SK-N-SH treated with all-trans-retinoic acid at 6 μM for 48 hours (cell line): ENCODE results near the gene HMGXB4.

Experiments used
- ATAC-seq: fragments of 200-7000 bp; cut with Tn5 transposase; 3 replicates; pipeline ENCODE4 v1.9.1; 2020; ENCODE audit warnings: mild to moderate bottlenecking, moderate library complexity
- ARNTL ChIP-seq: fragments of 450-650 bp; formaldehyde crosslinking; IDR thresholded peaks from 2 replicates; pipeline ENCODE4 v1.5.0; 2020; ENCODE audit warnings: low read depth, mild to moderate bottlenecking, moderate library complexity, borderline replicate concordance
- BACH2 ChIP-seq: fragments of 250-450 bp; sonication (Bioruptor Pico); IDR thresholded peaks from 2 replicates; pipeline ENCODE4 v1.9.0; 2021; ENCODE audit warnings: mild to moderate bottlenecking, borderline replicate concordance
- CREB5 ChIP-seq: fragments of 250-450 bp; sonication (Bioruptor Pico); IDR thresholded peaks from 2 replicates; pipeline ENCODE4 v1.5.1; 2020; ENCODE audit warnings: low read depth, mild to moderate bottlenecking, moderate library complexity
- CSDC2 ChIP-seq: fragments of 250-450 bp; sonication (Bioruptor Pico); IDR thresholded peaks from 2 replicates; pipeline ENCODE4 v1.5.0; 2020; ENCODE audit warnings: mild to moderate bottlenecking, moderate library complexity
- CSRNP3 ChIP-seq: fragments of 250-450 bp; sonication (Bioruptor Pico); IDR thresholded peaks from 2 replicates; pipeline ENCODE4 v1.5.1; 2021; ENCODE audit warnings: mild to moderate bottlenecking, moderate library complexity
- ESRRG ChIP-seq: fragments of 250-450 bp; sonication (Bioruptor Pico); IDR thresholded peaks from 2 replicates; pipeline ENCODE4 v1.6.1; 2021; ENCODE audit warnings: mild to moderate bottlenecking
- GLIS3 ChIP-seq: fragments of 250-450 bp; sonication (Bioruptor Pico); IDR thresholded peaks from 2 replicates; pipeline ENCODE4 v1.5.0; 2020; ENCODE audit warnings: mild to moderate bottlenecking, moderate library complexity
- ISL1 ChIP-seq: fragments of 250-450 bp; sonication (Bioruptor Pico); IDR thresholded peaks from 2 replicates; pipeline ENCODE4 v2.1.2; 2022; ENCODE audit warnings: mild to moderate bottlenecking, moderate library complexity
- OSR1 ChIP-seq: fragments of 250-450 bp; sonication (Bioruptor Pico); IDR thresholded peaks from 2 replicates; pipeline ENCODE4 v1.8.0; 2022; ENCODE audit warnings: moderate library complexity, mild to moderate bottlenecking, inconsistent platforms
- POU6F1 ChIP-seq: fragments of 250-450 bp; sonication (Bioruptor Pico); IDR thresholded peaks from 2 replicates; pipeline ENCODE4 v1.8.0; 2021; ENCODE audit warnings: low read depth, mild to moderate bottlenecking, moderate library complexity, borderline replicate concordance
- PPARA ChIP-seq: fragments of 250-450 bp; sonication (Bioruptor Pico); IDR thresholded peaks from 2 replicates; pipeline ENCODE4 v1.5.0; 2020; ENCODE audit warnings: mild to moderate bottlenecking, borderline replicate concordance
- RARB ChIP-seq: fragments of 250-450 bp; sonication (Bioruptor Pico); IDR thresholded peaks from 2 replicates; pipeline ENCODE4 v1.8.0; 2021; ENCODE audit warnings: mild to moderate bottlenecking, moderate library complexity
- SNAI2 ChIP-seq: fragments of 250-450 bp; sonication (Bioruptor Pico); IDR thresholded peaks from 2 replicates; pipeline ENCODE4 v1.5.0; 2020; ENCODE audit warnings: mild to moderate bottlenecking, moderate library complexity
- ZC3H10 ChIP-seq: fragments of 250-450 bp; sonication (Bioruptor Pico); IDR thresholded peaks from 2 replicates; pipeline ENCODE4 v1.5.1; 2021; ENCODE audit warnings: mild to moderate bottlenecking, moderate library complexity
- ZFP3 ChIP-seq: fragments of 250-450 bp; sonication (Bioruptor Pico); IDR thresholded peaks from 2 replicates; pipeline ENCODE4 v1.5.0; 2020; ENCODE audit warnings: mild to moderate bottlenecking, moderate library complexity
- ZFP30 ChIP-seq: fragments of 450-650 bp; formaldehyde crosslinking; IDR thresholded peaks from 2 replicates; pipeline ENCODE4 v1.5.0; 2022; ENCODE audit warnings: mild to moderate bottlenecking, moderate library complexity
- ZNF565 ChIP-seq: fragments of 450-650 bp; formaldehyde crosslinking; conservative IDR thresholded peaks from 2 replicates; pipeline ENCODE4 v1.5.0; 2020; ENCODE audit warnings: low read depth, mild to moderate bottlenecking, moderate library complexity
- ZNF70 ChIP-seq: fragments of 450-650 bp; formaldehyde crosslinking; IDR thresholded peaks from 2 replicates; pipeline ENCODE4 v1.5.0; 2020; ENCODE audit warnings: mild to moderate bottlenecking, moderate library complexity
- ZNF8 ChIP-seq: fragments of 450-650 bp; formaldehyde crosslinking; IDR thresholded peaks from 2 replicates; pipeline ENCODE4 v1.5.0; 2020; ENCODE audit warnings: mild to moderate bottlenecking, moderate library complexity
- TF ChIP-seq, protein P1 (sequence below): fragments of 250-450 bp; sonication (Bioruptor Pico); IDR thresholded peaks from 2 replicates; pipeline ENCODE4 v1.8.0; 2020; ENCODE audit warnings: mild to moderate bottlenecking, moderate library complexity, borderline replicate concordance

The HMGXB4 gene

GRCh38 chr22:35323305-35323704, 66.0 kb downstream of the HMGXB4 start (continued):
- no peak for TF ChIP-seq CSRNP3 (CRISPR knock-in tag)
- TF ChIP-seq, all 23 proteins: peak for 0

- ATAC-seq = no peak
- TF ChIP-seq ZC3H10 (CRISPR knock-in tag) = no peak
- no peak for TF ChIP-seq OSR1
- no peak for TF ChIP-seq RARB
- TF ChIP-seq ZFP3 (CRISPR knock-in tag) = no peak
- no peak for TF ChIP-seq CSDC2 (CRISPR knock-in tag)
- TF ChIP-seq SNAI2 = no peak
- no peak for TF ChIP-seq CSRNP3 (CRISPR knock-in tag)
These were observed 66.8 kb downstream of the HMGXB4 start for GRCh38 chr22:35324067-35324466.

DNA sequence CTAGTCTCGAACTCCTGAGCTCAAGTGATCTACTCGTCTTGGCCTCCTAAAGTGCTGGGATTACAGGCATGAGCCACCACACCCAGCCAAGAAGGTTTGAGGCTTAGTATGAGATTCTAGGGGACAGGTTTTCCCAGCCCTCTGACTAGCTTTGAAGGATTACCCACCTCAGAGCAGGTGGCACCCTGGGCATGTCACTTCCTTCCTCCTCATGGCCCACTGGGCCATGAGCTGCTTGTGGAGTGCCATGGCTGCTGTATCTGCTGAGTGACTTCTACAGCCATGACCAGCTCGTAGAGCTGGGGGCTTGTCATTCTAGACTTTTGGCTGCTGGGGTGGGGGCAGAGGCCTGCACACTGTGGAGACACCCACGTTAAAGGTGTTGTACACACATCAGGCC, 67.5 kb downstream of the HMGXB4 start:
- ATAC-seq = no peak

DNA sequence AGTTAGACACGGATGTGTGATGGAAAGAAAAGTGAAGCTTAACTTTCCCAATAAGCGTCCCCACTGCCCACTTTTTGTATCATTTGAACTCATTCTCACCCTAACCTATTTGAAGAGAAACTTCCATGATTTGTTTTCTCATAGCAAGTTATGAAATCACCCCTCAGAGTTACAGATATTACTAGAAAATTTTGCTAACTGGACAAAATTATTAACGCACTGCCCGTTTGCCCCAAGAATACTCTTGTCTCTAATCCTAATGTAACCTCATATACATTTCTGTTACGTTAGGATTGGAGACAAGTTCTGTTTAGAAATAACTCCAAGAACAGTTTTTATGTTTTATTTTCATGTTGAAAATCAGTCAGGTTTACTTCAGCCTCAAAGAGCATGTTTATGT, 67.9 kb downstream of the HMGXB4 start:
- ATAC-seq = no peak
- TF ChIP-seq GLIS3 (CRISPR knock-in tag) (no peak), ZFP30 (CRISPR knock-in tag) (no peak), CSRNP3 (CRISPR knock-in tag) (no peak), OSR1 (no peak), POU6F1 (no peak), RARB (no peak), ISL1 (no peak), ZNF8 (no peak), ESRRG (CRISPR knock-in tag) (no peak), CSDC2 (CRISPR knock-in tag) (no peak), ZNF70 (CRISPR knock-in tag) (no peak), ARNTL (CRISPR knock-in tag) (no peak), ZNF565 (no peak)
- TF ChIP-seq, protein P1, sequence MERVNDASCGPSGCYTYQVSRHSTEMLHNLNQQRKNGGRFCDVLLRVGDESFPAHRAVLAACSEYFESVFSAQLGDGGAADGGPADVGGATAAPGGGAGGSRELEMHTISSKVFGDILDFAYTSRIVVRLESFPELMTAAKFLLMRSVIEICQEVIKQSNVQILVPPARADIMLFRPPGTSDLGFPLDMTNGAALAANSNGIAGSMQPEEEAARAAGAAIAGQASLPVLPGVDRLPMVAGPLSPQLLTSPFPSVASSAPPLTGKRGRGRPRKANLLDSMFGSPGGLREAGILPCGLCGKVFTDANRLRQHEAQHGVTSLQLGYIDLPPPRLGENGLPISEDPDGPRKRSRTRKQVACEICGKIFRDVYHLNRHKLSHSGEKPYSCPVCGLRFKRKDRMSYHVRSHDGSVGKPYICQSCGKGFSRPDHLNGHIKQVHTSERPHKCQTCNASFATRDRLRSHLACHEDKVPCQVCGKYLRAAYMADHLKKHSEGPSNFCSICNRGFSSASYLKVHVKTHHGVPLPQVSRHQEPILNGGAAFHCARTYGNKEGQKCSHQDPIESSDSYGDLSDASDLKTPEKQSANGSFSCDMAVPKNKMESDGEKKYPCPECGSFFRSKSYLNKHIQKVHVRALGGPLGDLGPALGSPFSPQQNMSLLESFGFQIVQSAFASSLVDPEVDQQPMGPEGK (CRISPR knock-in tag) = no peak

More for the DNA sequence above, 67.5 kb downstream of the HMGXB4 start:
- TF ChIP-seq PPARA (CRISPR knock-in tag) (no peak), ZNF8 (no peak), POU6F1 (no peak), BACH2 (CRISPR knock-in tag) (no peak), CREB5 (CRISPR knock-in tag) (no peak), ZNF565 (no peak)
- TF ChIP-seq, protein P1 (CRISPR knock-in tag) = no peak
